GM23338 (cell line): ENCODE measurements around the gene TFAM.

ENCODE experiments used
- CTCF ChIP-seq, 2 experiments: fragments of 200-600 bp in 1 of 2; sonication (generic) in 1 of 2; conservative IDR thresholded peaks; 2 replicates each; pipeline versions ENCODE4 v1.5.1 to v1.6.1; 2016 to 2017; ENCODE audit warnings: antibody characterized with exemption in 2 of 2, low read depth in 2 of 2, mild to moderate bottlenecking in 2 of 2, moderate library complexity in 1 of 2
- ETS1 ChIP-seq: IDR thresholded peaks from 2 replicates; pipeline ENCODE4 v1.6.1; 2016; ENCODE audit warnings: antibody characterized with exemption
- EZH2 ChIP-seq: fragments of 200-600 bp; sonication (generic); IDR thresholded peaks from one replicate; pipeline ENCODE4 v1.8.0; 2017; ENCODE audit warnings: antibody characterized with exemption, mild to moderate bottlenecking, low read depth; ENCODE audit not compliant: unreplicated experiment
- EZH2phosphoT487 ChIP-seq: fragments of 200-600 bp; sonication (generic); IDR thresholded peaks from one replicate; pipeline ENCODE4 v1.8.1; 2018; ENCODE audit warnings: antibody characterized with exemption; ENCODE audit not compliant: unreplicated experiment
- JUNB ChIP-seq: IDR thresholded peaks from one replicate; pipeline ENCODE4 v1.6.1; 2016; ENCODE audit warnings: antibody characterized with exemption; ENCODE audit not compliant: unreplicated experiment
- POLR2AphosphoS5 ChIP-seq: IDR thresholded peaks from 2 replicates; pipeline ENCODE4 v1.6.1; 2016; ENCODE audit warnings: antibody characterized with exemption, low read depth
- REST ChIP-seq: IDR thresholded peaks from one replicate; pipeline ENCODE4 v1.6.1; 2018; ENCODE audit warnings: antibody characterized with exemption; ENCODE audit not compliant: unreplicated experiment
- ZNF331 ChIP-seq: fragments of 250-450 bp; sonication (Bioruptor Pico); IDR thresholded peaks from 2 replicates; pipeline ENCODE4 v1.5.0; 2020; ENCODE audit warnings: low read depth, mild to moderate bottlenecking, moderate library complexity
- ZNF462 ChIP-seq: fragments of 250-450 bp; sonication (Bioruptor Pico); IDR thresholded peaks from 2 replicates; pipeline ENCODE4 v1.5.0; 2020; ENCODE audit warnings: mild to moderate bottlenecking, moderate library complexity

- TF ChIP-seq CTCF (conservative IDR thresholded peaks at IDR 0.05; ENCODE audit: low read depth in 2 of 2) (no peak), ETS1 (no peak), EZH2phosphoT487 (no peak), REST (no peak), EZH2 (no peak), POLR2AphosphoS5 (no peak), ZNF331 (no peak), ZNF462 (CRISPR knock-in tag) (no peak), JUNB (no peak)
These were observed 37.2 kb upstream of the TFAM start for GRCh38 chr10:58347967-58348366.
